NB4 (cell line): ENCODE data around the gene ACVR1.

ENCODE experiments used
- MYC ChIP-seq: IDR thresholded peaks from 2 replicates; pipeline ENCODE4 v1.6.1; 2011; ENCODE audit warnings: low read depth, low read length
- POLR2A ChIP-seq: IDR thresholded peaks from 2 replicates; pipeline ENCODE4 v1.6.1; 2011; ENCODE audit warnings: mild to moderate bottlenecking; ENCODE audit not compliant: insufficient read length; ENCODE audit errors: extremely low read depth
- TF ChIP-seq, protein P1 (sequence below): IDR thresholded peaks from one replicate; pipeline ENCODE4 v1.5.1; 2012; ENCODE audit warnings: low read depth, low read length
- TF ChIP-seq, protein P2 (sequence below): IDR thresholded peaks from 2 replicates; pipeline ENCODE4 v1.6.1; 2011; ENCODE audit warnings: low read depth, low read length

GRCh38 chr2:157737656-157738055 is 138.5 kb downstream of the ACVR1 start:
- TF ChIP-seq, protein P1, sequence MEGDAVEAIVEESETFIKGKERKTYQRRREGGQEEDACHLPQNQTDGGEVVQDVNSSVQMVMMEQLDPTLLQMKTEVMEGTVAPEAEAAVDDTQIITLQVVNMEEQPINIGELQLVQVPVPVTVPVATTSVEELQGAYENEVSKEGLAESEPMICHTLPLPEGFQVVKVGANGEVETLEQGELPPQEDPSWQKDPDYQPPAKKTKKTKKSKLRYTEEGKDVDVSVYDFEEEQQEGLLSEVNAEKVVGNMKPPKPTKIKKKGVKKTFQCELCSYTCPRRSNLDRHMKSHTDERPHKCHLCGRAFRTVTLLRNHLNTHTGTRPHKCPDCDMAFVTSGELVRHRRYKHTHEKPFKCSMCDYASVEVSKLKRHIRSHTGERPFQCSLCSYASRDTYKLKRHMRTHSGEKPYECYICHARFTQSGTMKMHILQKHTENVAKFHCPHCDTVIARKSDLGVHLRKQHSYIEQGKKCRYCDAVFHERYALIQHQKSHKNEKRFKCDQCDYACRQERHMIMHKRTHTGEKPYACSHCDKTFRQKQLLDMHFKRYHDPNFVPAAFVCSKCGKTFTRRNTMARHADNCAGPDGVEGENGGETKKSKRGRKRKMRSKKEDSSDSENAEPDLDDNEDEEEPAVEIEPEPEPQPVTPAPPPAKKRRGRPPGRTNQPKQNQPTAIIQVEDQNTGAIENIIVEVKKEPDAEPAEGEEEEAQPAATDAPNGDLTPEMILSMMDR, result no peak
- TF ChIP-seq POLR2A (no peak), MYC (no peak)
- TF ChIP-seq, protein P2, sequence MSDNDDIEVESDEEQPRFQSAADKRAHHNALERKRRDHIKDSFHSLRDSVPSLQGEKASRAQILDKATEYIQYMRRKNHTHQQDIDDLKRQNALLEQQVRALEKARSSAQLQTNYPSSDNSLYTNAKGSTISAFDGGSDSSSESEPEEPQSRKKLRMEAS, result no peak
